Stimulated activated CD4-positive, alpha-beta T cell treated with anti-CD3 and anti-CD28 coated beads, Interleukin-1b, Interleukin-23, amount 100 ng/mL, for 4 hours (primary cell): ENCODE measurements around the gene PIP5K1C.
"Not testable (repeated sequence)": the region's sequence is repeated elsewhere in the genome, so short reads cannot be mapped to it uniquely, and the experiment has no call there.

Experiments
- DNase-seq, 2 donors: peaks; one replicate each; pipeline ENCODE4 v3.0.0-alpha.2; 2020; ENCODE audit warnings: low read depth in 2 of 2

PIP5K1C gene

DNA sequence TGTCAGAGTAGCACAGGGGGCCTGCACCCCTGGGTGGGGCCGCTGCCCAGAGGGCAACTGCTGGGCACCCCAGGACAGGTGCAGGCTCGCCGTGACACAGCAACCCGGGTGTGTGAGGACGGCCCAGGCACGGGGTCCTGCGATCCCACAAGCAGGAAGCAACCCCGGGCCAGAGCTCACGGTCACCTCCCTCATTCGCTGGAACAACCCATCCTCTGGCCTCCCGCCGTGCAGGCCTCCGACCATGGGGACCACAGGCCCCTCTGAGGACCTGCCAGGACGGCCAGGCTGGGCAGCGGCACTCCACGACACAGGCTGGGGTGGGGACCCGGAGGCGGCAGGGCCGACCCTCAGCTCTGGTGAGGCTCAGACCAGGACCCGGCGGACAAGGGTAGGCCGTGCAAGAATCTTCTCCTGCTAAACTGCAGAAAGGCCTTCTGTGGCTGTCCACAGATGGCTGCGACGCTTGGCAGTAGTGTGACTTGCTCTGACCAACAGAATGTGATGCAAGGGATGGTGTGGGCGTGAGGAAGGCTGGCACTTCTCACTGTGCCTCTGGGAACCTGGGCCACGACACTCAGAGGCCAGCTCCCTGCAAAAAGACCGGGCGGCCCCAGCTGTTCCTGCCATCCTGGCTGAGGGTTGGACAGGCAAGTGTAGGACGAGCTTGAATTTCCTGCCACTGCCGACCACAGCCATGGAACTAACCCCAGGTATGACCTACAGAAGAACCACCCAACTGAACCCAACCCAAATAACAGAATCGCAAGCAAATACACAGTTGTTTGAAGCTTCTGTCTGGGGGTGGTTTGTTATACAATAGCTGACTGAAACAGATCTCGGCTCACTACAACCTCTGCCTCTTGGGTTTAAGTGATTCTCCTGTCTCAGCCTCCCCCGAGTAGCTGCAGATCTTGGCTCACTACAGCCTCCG, 26.5 kb downstream of the PIP5K1C start:
- DNase-seq = no peak

DNA sequence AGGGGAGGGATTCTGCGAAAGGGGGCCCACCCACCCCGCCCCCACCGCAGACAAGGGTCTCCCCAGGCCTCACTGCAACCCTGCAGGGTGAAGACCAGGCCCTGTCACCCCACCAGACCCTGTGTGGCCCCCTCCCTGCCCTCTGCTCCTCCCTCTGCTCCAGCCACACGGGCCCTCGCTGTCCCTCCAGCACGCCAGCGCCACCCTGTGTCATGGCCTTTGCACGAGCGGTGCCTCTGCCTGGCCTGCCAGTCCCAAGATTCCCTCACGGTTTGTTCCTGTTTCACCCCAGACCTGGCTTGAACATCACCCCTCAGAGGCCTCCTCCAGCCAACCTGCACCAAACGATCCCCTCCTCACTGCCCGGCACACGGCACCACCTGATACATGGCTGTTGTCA, 27.3 kb downstream of the PIP5K1C start:
- DNase-seq = no peak

DNA sequence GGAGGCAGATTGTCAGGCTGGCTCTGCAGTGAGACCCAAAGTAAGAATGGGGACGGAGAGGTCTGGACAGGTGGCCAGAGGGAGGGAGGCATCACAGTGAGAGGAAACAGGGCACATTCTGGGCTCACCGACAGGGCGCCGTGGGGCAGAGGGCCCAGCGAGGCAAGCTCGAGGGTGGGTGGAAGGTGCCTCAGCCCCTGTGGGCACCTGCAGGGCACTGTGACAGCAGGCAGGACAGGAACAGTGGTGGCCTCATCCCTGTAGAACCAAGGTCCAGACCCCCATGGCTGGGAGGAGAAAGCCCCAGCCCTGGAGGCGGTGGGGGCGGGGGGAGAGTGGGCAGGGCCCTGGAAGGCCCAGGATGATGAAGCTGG, 27.7 kb downstream of the PIP5K1C start:
- DNase-seq = no peak

DNA sequence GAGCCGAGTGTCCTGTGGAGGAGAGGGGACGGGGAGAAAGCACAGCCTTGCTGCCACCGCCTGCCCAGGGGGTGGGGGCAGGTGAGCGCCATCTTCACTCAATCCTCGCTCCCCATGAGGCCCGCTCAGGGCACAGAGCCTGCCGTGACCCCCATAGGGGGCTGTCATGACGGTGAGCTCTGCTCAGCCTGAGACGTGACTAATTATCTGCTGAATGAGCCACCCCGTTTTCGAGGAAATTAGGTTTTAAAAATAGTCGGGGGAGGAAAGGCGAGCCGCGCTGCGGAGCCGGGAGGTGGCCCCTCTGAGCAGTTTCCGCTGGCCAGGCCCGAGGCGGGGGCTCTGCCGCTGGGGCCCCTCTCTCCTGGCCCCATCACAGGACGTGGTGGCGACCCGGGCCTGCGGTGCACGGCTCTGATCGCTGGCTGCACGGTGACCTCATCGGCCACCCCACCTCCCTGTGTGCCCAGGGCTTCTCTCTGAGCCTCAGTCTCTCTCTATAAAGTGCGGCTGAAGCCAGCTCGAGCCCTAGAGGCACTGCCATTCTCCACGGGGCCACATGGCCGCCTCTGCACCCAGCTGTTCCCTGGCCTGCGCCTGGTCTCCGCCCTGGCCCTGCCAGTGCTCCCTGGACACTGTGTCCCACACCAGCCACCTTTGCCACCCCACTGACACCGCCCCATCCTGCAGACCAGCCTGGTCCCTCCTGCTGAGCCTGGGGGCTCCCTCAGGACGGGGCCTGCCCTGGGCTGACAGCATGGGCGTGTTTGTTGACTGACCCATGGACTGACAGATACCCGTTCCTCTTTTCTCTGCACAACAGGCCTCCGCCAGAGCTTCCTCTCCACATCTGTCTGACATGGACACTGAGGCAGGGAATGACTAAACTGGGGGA, 28.3 kb downstream of the PIP5K1C start:
- DNase-seq = peak in 1 of 2 donors; percentile 14

DNA sequence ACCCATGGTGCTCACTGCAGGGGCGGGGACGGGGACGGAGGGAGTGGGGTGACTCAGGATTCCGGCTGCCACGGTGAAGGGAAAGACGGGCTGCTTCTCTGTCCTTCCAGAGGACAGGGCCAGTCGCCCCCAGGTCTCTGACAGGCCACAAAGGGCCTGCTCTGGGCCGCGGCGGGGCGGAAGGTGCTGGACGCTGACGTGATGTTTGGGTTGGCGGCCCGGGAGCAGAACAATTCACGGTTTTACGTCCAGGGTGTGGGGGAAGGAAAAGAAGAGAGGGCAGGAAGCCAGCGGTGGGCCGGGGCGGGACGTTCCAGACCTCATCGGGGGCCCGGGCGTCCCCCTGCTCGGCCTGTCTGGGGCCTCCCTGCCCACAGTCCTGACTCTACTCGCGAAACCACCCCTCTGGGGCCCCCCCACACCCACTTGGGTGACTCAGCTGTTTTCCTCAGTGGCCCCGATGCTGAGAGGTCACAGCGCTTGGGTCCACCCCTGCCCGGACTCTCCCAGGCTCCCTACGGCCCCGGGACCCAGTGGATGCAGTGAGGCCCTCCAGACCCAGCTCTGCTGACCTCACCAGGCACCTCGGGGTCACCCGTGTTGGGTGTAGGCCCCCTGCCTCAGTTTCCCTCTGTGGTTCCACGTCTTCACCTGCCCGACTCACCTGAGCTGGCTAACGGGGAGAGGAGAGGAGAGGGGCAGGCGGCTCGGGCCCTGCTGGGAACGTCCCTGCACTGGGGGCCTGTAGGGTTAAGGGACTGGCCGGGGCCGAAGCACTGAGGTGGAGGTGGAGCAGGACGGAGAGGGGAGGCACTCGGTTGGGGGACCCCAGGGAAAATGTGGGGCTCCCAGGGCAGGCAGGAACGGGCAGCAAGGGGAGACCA, 29.2 kb downstream of the PIP5K1C start:
- no peak for DNase-seq

GRCh38 chr19:3669947-3670795, 30.1 kb downstream of the PIP5K1C start:
- DNase-seq = no peak

GRCh38 chr19:3669082-3669946, 31.0 kb downstream of the PIP5K1C start:
- no peak for DNase-seq

GRCh38 chr19:3668331-3669081, 31.8 kb downstream of the PIP5K1C start:
- DNase-seq = no peak

DNA sequence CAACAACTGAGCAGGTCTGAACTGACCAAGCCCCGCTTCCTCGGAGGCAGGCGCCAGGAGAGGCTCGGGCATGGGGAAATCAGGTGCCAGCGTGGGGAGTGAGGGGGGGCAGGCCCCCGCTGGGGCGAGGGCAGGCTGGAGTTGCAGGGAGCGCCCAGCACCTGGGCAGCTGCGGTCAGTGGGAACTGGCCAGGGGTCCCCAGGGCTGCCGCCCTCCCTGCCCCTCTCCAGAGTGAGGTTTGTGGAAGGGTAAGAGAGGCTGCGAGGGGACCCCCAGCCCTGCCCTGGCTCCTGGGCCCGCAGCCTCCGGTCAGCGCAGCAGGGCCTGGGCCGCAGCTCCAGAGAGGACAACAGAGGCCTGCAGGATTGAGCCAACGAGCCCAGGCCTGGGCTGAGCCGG, 32.5 kb downstream of the PIP5K1C start:
- DNase-seq = no peak

DNA sequence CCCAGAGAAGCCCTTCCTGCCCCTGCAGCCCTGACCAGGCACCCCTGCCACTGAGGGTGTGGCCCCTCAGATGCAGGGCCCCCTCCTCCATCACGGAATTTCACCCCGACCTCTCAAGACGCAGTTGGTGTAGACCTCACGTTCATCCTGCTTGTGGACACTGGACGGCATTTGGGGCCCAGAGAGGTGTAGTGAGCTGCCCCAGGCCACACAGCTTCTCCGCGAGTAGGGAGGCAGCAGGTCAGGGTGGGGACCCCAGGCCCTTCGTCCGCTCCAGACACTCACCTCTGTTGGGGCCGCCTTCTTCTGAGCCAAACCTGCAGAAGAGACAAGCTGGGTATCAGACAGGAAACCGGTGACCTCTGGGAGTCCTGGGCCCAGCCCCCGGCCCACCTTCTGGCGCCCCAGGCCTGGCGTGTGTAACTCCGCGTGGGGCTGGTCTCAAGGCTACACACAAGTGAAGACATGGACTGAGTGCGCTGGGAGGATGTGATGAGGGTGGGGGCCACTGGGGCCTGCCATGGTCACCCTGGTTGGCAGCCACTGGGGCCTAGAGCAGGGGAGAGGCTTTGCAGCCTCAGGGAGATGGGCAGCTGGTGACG, 33.1 kb downstream of the PIP5K1C start:
- DNase-seq = no peak

GRCh38 chr19:3666545-3666856, 33.8 kb downstream of the PIP5K1C start:
- DNase-seq = not testable (repeated sequence)

DNA sequence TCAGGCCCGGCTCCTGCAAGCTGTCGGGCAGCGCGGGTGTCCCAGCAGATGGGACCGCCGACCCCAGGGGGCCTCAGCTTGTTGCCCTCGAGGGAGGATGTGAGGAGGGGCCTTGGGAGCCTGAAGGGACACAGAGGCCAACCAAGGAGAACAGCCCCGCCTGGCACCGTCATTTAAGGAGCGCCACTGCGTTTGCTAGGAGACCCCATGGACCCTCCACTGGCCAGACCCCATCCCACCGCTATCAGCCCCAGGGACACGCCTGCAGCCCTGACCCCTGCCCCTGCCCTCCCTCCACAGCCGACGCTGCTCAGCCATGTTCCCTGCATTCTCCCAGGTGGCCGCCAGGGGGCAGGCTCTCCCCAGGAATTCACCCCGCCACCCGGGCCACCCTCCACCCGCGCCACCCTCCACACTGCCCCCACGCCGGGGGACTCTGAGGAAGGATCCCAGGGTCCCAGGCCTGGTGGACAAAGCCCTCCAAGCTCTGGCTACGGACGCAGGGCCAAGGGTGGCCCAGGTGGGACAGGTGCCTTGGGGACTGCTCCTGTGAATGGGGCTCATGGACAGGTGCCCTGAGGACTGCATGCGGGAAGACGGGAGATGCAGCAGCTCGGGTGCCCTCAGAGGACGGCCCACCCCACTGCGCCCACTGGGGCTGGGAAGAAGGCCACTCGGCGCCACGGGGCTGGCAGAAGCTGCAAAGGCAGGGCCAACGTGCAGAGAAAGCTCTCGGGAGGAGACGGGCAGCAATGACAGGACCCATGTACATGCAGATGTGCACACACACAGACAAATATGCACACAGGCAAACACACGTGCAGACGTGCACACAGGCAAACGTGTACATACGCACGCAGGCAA, 34.4 kb downstream of the PIP5K1C start:
- DNase-seq = peak; percentile 75

- no peak for DNase-seq
These were observed 35.2 kb downstream of the PIP5K1C start for GRCh38 chr19:3664879-3665642.

GRCh38 chr19:3663838-3664237, 36.4 kb downstream of the PIP5K1C start:
- DNase-seq = no peak

DNA sequence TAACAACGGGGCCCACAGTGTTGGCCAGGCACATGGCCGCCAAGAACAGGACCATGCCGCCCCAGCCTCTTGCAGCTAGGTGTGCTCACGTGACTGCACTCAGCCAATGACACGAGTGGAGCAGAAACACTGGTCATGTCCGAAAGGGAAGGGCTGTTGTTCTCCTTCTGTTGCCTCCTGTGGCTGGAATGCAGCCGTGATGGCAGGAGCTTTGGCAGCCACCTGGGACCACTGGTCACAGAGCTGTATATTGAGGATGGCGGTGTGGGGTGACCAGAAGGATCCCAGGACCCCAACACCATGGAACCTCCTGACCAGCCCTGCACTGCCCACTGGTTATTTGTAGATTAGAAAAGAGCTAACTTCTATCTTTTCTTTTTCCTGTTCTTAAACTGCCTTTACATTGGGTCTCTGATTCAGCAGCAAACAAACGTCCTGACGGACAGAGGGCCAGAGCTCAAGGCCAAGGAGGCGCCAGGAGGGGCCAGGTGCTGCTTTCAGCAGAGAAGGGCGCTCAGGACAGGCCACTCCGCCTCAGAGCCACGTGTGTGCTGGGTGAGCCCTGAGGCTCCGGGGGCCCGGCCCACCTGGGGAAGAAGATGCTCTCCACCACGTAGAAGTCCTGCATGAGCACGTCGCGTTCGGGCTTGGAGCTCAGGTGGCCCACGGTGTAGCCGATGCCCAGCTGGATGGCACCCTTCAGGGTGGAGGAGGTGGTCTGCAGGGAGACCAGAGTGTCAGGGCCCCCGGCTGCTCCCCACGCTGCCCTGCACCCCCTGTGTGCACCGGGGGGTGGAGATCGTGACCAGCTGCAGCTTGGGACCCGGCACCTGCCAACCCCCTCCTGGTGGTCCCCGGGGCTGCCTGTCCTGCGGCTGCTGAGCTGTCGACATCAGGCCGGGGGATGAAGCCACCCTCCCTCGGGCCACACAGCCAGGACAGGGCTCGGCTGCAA, 38.7 kb downstream of the PIP5K1C start:
- DNase-seq = no peak
